AG10803 (cell line): ENCODE measurements around the gene TBC1D14.

Experiments
- DNase-seq: peaks from one replicate; pipeline ENCODE4 v3.0.0; 2010; ENCODE audit warnings: low read depth
- H3K4me3 ChIP-seq: 2 replicates; pipeline ENCODE4 v1.5.1; 2011; ENCODE audit warnings: mild to moderate bottlenecking, low read length, control low read depth
- CTCF ChIP-seq: conservative IDR thresholded peaks from 2 replicates; pipeline ENCODE4 v1.5.1; 2011; ENCODE audit warnings: mild to moderate bottlenecking, low read length, control low read depth, inconsistent platforms

The TBC1D14 gene

GRCh38 chr4:7041246-7041645, 131.6 kb downstream of the TBC1D14 start:
- H3K4me3 ChIP-seq, result no peak overlapping the region; the same call in 1 of the 2 replicates
- no peak for TF ChIP-seq CTCF
- no peak for DNase-seq

GRCh38 chr4:7041801-7042502, 132.3 kb downstream of the TBC1D14 start:
- peak overlapping the region; percentile 79 for H3K4me3 ChIP-seq
- TF ChIP-seq CTCF, result no peak
- DNase-seq, result no peak

- no peak for TF ChIP-seq CTCF
- H3K4me3 ChIP-seq, result peak overlapping the region; percentile 79
- peak; percentile 97 for DNase-seq
Measured at GRCh38 chr4:7042503-7043283, 133.1 kb downstream of the TBC1D14 start.

GRCh38 chr4:7043284-7044136, 133.9 kb downstream of the TBC1D14 start, which contains the start of gene TADA2B:
Gene TADA2B (plus strand): TSS chr4:7043372. CDS start chr4:7043580, 208 bp downstream.
- H3K4me3 ChIP-seq, result peak within 1 kb of the TSS; percentile 90
- TF ChIP-seq CTCF, result no peak; the same call in 1 of the 2 replicates
- DNase-seq, result peak; percentile 45

GRCh38 chr4:7044137-7044930, 134.7 kb downstream of the TBC1D14 start:
- no peak for DNase-seq
- H3K4me3 ChIP-seq, result peak overlapping the region; percentile 90
- TF ChIP-seq CTCF, result no peak

GRCh38 chr4:7045553-7045952, 135.9 kb downstream of the TBC1D14 start:
- no peak for DNase-seq
- no peak for TF ChIP-seq CTCF
- peak overlapping the region; percentile 27 for H3K4me3 ChIP-seq
